Common myeloid progenitor, CD34-positive (primary cell): ENCODE data around the gene SMOC1.

ENCODE experiments used
- CTCF ChIA-PET: fragments of 350-600 bp; sonication (Branson Sonifier 250); formaldehyde crosslinking; loops from one replicate; lab custom pipeline; 2021; ENCODE audit warnings: antibody characterized with exemption; lab: Charles Lee
- POLR2A ChIA-PET: fragments of 350-600 bp; sonication (Branson Sonifier 250); formaldehyde crosslinking; loops from one replicate; lab custom pipeline; 2021; ENCODE audit warnings: antibody characterized with exemption; lab: Charles Lee
- DNase-seq, 3 donors: peaks; one replicate each; pipeline versions ENCODE4 v3.0.0 to v3.0.0-alpha.2; 2013
- H3K27ac ChIP-seq, 2 experiments: 1 replicate in 1 of 2; 2 replicates in 1 of 2; pipeline ENCODE4 v1.7.0; 2013; ENCODE audit warnings: inconsistent platforms in 2 of 2, low read length in 2 of 2, mild to moderate bottlenecking in 2 of 2, low read depth in 1 of 2, moderate library complexity in 1 of 2; ENCODE audit not compliant: severe bottlenecking in 2 of 2, insufficient read depth in 1 of 2, poor library complexity in 1 of 2
- H3K27me3 ChIP-seq, 5 experiments: replicated peaks in 2 of 5; 1 replicate in 3 of 5; 2 replicates in 2 of 5; pipeline versions ENCODE4 v1.6.1 to v1.7.0; 2013; ENCODE audit warnings: low read length in 4 of 5, mild to moderate bottlenecking in 2 of 5, moderate library complexity in 2 of 5, inconsistent platforms in 1 of 5; ENCODE audit not compliant: insufficient read depth in 5 of 5, control insufficient read depth in 4 of 5
- H3K36me3 ChIP-seq, 4 experiments: 1 replicate in 2 of 4; 2 replicates in 2 of 4; pipeline versions ENCODE4 v1.6.1 to v1.7.0; 2013; ENCODE audit warnings: low read length in 3 of 4, control low read depth in 1 of 4, mild to moderate bottlenecking in 1 of 4; ENCODE audit not compliant: control insufficient read depth in 4 of 4, insufficient read depth in 4 of 4
- H3K4me1 ChIP-seq, 4 experiments: 1 replicate in 3 of 4; 2 replicates in 1 of 4; pipeline versions ENCODE4 v1.6.1 to v1.7.1; 2013; ENCODE audit warnings: low read length in 3 of 4, mild to moderate bottlenecking in 3 of 4, control low read depth in 1 of 4, inconsistent platforms in 1 of 4, moderate library complexity in 1 of 4; ENCODE audit not compliant: control insufficient read depth in 4 of 4, insufficient read depth in 4 of 4; ENCODE audit errors: control extremely low read depth in 1 of 4
- H3K4me3 ChIP-seq, 7 experiments: 1 replicate in 4 of 7; 2 replicates in 3 of 7; pipeline versions ENCODE4 v1.5.1 to v1.7.0; 2013; ENCODE audit warnings: mild to moderate bottlenecking in 7 of 7, low read length in 6 of 7, moderate library complexity in 6 of 7, inconsistent platforms in 2 of 7, low read depth in 2 of 7, control low read depth in 1 of 7; ENCODE audit not compliant: insufficient read depth in 4 of 7, control insufficient read depth in 1 of 7; ENCODE audit errors: extremely low read depth in 1 of 7
- H3K9me3 ChIP-seq, 5 experiments: 1 replicate in 4 of 5; 2 replicates in 1 of 5; pipeline versions ENCODE4 v1.6.1 to v1.7.1; 2013; ENCODE audit warnings: low read length in 4 of 5, mild to moderate bottlenecking in 2 of 5, inconsistent platforms in 1 of 5, low read depth in 1 of 5, moderate library complexity in 1 of 5; ENCODE audit not compliant: control insufficient read depth in 4 of 5, insufficient read depth in 2 of 5; ENCODE audit errors: control extremely low read depth in 1 of 5
- WGBS: methylation state at CpG from one replicate; pipeline ENCODE4 v1.1.5; 2013; ENCODE audit not compliant: insufficient coverage; 5-methylcytosine and 5-hydroxymethylcytosine counted together

The SMOC1 gene

GRCh38 chr14:70049605-70050004, 170.4 kb downstream of the SMOC1 start:
- H3K27me3 ChIP-seq: no peaks in the 10 kb centered on the region
- ChIA-PET CTCF (no interaction called here), POLR2A (no interaction called here)
- H3K4me3 ChIP-seq: no peak overlapping the region
- no peak overlapping the region for H3K27ac ChIP-seq
- H3K9me3 ChIP-seq: no peaks in the 10 kb centered on the region
- no peak for DNase-seq
- 94% methylated on average over 2 of the region's 3 CpGs for WGBS
- H3K36me3 ChIP-seq: peaks cover 0 to 57% (median 8%) of the 10 kb centered on the region in 4 experiments
- no peaks in the 10 kb centered on the region for H3K4me1 ChIP-seq

- H3K4me3 ChIP-seq: no peak overlapping the region
- ChIA-PET CTCF (no interaction called here), POLR2A (no interaction called here)
- H3K9me3 ChIP-seq: no peaks in the 10 kb centered on the region
- H3K4me1 ChIP-seq: no peaks in the 10 kb centered on the region
- H3K36me3 ChIP-seq: peaks cover 0 to 53% (median 8%) of the 10 kb centered on the region in 4 experiments
- H3K27ac ChIP-seq: no peak overlapping the region
- DNase-seq: no peak
- WGBS: 80% methylated on average over 1 of the region's 4 CpGs
- no peaks in the 10 kb centered on the region for H3K27me3 ChIP-seq
These were observed 170.9 kb downstream of the SMOC1 start for GRCh38 chr14:70050136-70050535.

DNA sequence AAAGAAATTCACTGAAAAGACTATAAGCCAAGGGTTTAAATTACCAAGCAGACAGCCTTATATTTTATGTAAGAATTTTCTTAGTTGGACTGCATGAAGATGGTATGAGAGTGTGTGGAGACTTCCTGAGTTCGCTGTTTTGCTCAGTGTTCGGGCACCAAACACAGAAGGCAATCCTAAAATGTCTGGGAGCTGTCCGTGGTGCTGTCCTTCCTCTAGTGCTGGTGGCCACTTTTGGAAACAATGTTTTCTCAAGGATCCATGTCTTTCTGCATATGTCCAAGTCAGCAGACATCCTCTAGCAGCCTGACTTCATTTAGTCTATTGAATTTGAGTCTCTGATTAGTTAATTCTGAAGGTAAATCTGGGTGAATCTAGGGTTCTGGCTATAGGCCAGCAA, 173.8 kb downstream of the SMOC1 start:
- CTCF ChIA-PET: no interaction called here
- DNase-seq: peak in 2 of 3 donors; percentile 34 to 42
- 92% methylated on average over 2 of the region's 3 CpGs for WGBS

DNA sequence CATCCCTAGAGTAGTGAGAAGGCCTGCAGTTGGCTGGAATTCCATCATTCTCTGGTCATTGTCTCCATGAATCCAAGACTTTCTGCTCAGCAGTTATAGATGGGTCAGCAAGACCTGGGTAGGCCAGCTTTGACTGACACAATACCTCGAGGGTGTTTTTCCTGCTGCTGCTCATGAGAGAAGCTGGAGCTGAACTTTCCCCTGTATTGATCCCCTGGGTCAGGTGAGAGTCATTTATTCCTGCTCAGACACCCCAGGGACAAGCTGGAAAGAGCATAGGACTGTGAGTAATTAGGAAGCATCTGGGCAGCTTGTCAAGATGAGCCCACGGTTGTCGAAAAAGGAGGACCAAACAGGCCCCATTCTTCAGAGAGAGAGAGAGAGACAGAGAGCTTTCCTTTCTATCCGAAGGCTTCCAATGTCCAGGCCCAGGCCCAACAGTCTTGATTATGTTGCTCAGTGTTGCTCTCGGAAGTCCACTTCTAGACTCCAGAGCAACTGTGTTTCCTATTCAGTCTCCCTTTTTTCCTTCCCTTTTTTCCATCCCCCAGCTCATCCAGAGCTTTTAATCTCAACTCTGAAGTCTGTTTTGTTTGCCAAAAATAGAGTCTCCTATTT, 178.4 kb downstream of the SMOC1 start:
- Histone ChIP-seq H3K27ac (no peak overlapping the region), H3K4me1 (no peaks in the 10 kb centered on the region), H3K4me3 (no peak overlapping the region), H3K27me3 (no peaks in the 10 kb centered on the region), H3K36me3 (peaks cover 0 to 12% (median 5%) of the 10 kb centered on the region in 4 experiments), H3K9me3 (no peaks in the 10 kb centered on the region)
- CTCF ChIA-PET: no interaction called here
- no peak for DNase-seq
- WGBS: 98% methylated on average over 5 of the region's 5 CpGs
- POLR2A ChIA-PET: no interaction called here

More for the DNA sequence above, 173.8 kb downstream of the SMOC1 start:
- H3K36me3 ChIP-seq: peaks cover 0 to 25% (median 6%) of the 10 kb centered on the region in 4 experiments
- H3K9me3 ChIP-seq: no peaks in the 10 kb centered on the region
- H3K27ac ChIP-seq: no peak overlapping the region
- no peaks in the 10 kb centered on the region for H3K4me1 ChIP-seq
- no peak overlapping the region for H3K4me3 ChIP-seq
- POLR2A ChIA-PET: no interaction called here
- H3K27me3 ChIP-seq: no peaks in the 10 kb centered on the region

GRCh38 chr14:70059545-70059944, 180.3 kb downstream of the SMOC1 start:
- POLR2A ChIA-PET: no interaction called here
- no peaks in the 10 kb centered on the region for H3K9me3 ChIP-seq
- no CpG with 5 or more reads among the region's 2 CpGs for WGBS

GRCh38 chr14:70061108-70061507, 181.9 kb downstream of the SMOC1 start:
- Histone ChIP-seq H3K4me1 (no peaks in the 10 kb centered on the region), H3K4me3 (no peak overlapping the region), H3K36me3 (peaks cover 0 to 14% (median 5%) of the 10 kb centered on the region in 4 experiments), H3K27ac (no peak overlapping the region), H3K9me3 (no peaks in the 10 kb centered on the region), H3K27me3 (no peaks in the 10 kb centered on the region)
- no peak for DNase-seq
- POLR2A ChIA-PET: no interaction called here
- CTCF ChIA-PET: no interaction called here
- WGBS: 100% methylated on average over 2 of the region's 2 CpGs

More at GRCh38 chr14:70059545-70059944, 180.3 kb downstream of the SMOC1 start:
- no peak overlapping the region for H3K27ac ChIP-seq
- H3K27me3 ChIP-seq: no peaks in the 10 kb centered on the region
- CTCF ChIA-PET: no interaction called here
- peaks cover 0 to 14% (median 6%) of the 10 kb centered on the region in 4 experiments for H3K36me3 ChIP-seq
- DNase-seq: no peak
- no peak overlapping the region for H3K4me3 ChIP-seq
- no peaks in the 10 kb centered on the region for H3K4me1 ChIP-seq

DNA sequence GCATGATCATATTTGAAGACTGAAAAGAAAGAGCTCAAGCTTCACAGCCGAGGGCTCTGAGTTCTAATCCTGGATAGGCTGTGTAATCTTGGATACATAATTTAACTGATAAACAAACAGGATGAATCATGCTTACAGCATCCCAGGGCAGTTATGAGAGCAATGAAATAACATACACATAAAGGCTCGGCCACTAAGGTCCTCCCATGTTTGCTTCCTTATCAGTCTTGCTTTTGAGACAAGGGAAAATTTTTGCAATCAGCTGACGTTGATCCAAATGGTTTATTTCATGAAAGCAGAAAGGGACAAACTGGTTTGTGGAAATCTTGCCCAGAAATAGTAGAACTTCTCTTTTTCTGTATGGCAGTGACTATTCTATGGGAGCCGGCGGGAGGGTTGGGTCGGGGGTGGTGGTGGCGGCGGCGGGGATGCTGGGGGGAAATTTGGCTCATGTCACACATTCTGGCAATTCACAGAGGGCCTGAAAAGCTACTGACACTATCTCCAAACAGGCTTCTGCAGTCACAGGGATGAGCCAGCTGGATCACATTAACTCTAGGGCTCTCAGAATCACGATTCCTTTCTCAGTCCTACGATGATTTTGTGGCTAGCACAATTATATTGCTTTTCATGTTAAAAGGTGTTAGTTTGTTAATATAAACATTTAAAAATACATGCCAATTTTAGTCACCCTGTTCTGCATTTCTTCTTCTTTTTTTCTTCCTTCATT, 185.1 kb downstream of the SMOC1 start:
- Histone ChIP-seq H3K27me3 (no peaks in the 10 kb centered on the region), H3K4me3 (no peak overlapping the region), H3K27ac (no peak overlapping the region), H3K9me3 (no peaks in the 10 kb centered on the region), H3K4me1 (no peaks in the 10 kb centered on the region), H3K36me3 (peaks cover 0 to 10% (median 1%) of the 10 kb centered on the region in 4 experiments)
- WGBS: 96% methylated on average over 5 of the region's 11 CpGs
- POLR2A ChIA-PET: no interaction called here
- CTCF ChIA-PET: no interaction called here
- no peak for DNase-seq
